Ascending aorta (tissue), 2 donors: ENCODE measurements around the gene KRT35. TPM values are rescaled to one million over a fixed set of nuclear protein-coding genes. Genes with fewer than 3 reads are reported as not detected.

Experiments
- DNase-seq, 2 donors: peaks; one replicate each; pipeline ENCODE4 v3.0.0-alpha.2; 2019; ENCODE audit warnings: low spot score in 2 of 2
- H3K27ac ChIP-seq, 2 donors: fragments of 200-600 bp; sonication (generic); one replicate each; pipeline ENCODE4 v1.5.1; 2016 to 2017; ENCODE audit warnings: mild to moderate bottlenecking in 1 of 2
- H3K27me3 ChIP-seq: fragments of 200-600 bp; sonication (generic); one replicate; pipeline ENCODE4 v1.5.1; 2017
- H3K36me3 ChIP-seq, 2 donors: fragments of 200-600 bp; sonication (generic); one replicate each; pipeline ENCODE4 v1.5.1; 2016
- H3K4me1 ChIP-seq, 2 donors: fragments of 200-600 bp; sonication (generic); one replicate each; pipeline ENCODE4 v1.5.1; 2016 to 2017; ENCODE audit warnings: mild to moderate bottlenecking in 1 of 2
- H3K4me3 ChIP-seq, 2 donors: fragments of 200-600 bp; sonication (generic); one replicate each; pipeline ENCODE4 v1.5.1; 2016 to 2017; ENCODE audit warnings: mild to moderate bottlenecking in 1 of 2
- H3K9me3 ChIP-seq, 2 donors: fragments of 200-600 bp; sonication (generic); one replicate each; pipeline ENCODE4 v1.5.1; 2016
- intact Hi-C: fragments of 100-400 bp; cut with DNase I; formaldehyde crosslinking; loops from one replicate; pipeline ENCODE4 v1.15.1; 2023
- total RNA-seq: library from RNA; depleted of rRNA; stranded (reverse); fragments of >200 nt; gene quantifications from one replicate; pipeline ENCODE4 v1.1.0, GENCODE V29; 2016
- TF ChIP-seq, protein P1 (sequence below), 3 experiments: fragments of 200-600 bp in 2 of 3; fragments of 450-650 bp in 1 of 3; sonication (generic) in 2 of 3; IDR thresholded peaks; one replicate each; pipeline ENCODE4 v1.5.1; 2016 to 2019; ENCODE audit warnings: antibody characterized with exemption in 3 of 3, mild to moderate bottlenecking in 1 of 3, moderate library complexity in 1 of 3

The KRT35 gene
- total RNA-seq, 1 donor from 2014 or later: not detected

DNA sequence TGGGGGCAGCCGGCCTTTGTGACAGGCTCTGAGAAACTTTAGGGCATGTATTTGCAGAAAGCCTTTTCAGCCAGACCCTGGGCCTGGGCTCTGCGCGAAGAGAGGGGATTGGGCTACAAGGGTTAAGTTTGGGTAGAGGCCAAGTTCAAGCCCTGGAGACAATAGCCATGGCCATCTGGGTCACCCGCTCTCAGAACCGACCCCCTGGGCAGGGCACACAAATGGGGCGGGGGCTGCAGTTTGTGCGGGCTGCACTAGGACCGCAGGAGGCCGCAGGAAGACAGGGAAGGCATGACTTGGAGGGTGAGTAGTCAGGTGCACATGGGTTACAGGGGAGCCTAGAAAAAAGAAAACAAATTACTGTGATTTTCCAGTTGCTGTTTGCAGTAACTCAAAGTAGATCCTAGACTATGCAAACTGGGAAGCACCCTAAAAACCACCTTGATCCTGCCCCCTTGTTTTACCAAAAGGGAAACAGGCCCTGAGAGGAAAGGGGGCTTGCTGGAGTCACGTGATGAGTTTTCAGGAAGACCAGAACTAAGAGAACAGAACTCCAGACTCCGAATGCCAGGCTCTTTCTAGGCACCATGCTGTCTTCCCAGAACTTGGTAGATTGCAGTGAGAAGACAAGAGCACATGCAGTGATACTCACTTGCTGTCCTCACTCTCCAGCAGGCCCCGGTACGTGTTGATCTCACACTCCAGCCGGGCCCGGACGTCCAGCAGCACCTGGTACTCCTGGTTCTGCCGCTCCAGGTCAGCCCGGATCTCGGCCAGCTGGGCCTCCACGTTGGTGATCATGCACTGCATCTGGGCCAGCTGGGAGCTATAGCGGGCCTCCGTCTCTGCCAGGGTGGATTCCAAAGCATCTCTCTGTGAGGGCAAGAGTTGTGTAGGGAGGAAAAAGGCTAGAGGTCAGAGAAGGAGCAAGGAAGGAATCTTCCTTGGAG is 3.8 kb downstream of the KRT35 start:
- no peaks in the 10 kb centered on the region for H3K9me3 ChIP-seq
- intact Hi-C loops: no loop called here
- H3K36me3 ChIP-seq: no peaks in the 10 kb centered on the region
- TF ChIP-seq, protein P1, sequence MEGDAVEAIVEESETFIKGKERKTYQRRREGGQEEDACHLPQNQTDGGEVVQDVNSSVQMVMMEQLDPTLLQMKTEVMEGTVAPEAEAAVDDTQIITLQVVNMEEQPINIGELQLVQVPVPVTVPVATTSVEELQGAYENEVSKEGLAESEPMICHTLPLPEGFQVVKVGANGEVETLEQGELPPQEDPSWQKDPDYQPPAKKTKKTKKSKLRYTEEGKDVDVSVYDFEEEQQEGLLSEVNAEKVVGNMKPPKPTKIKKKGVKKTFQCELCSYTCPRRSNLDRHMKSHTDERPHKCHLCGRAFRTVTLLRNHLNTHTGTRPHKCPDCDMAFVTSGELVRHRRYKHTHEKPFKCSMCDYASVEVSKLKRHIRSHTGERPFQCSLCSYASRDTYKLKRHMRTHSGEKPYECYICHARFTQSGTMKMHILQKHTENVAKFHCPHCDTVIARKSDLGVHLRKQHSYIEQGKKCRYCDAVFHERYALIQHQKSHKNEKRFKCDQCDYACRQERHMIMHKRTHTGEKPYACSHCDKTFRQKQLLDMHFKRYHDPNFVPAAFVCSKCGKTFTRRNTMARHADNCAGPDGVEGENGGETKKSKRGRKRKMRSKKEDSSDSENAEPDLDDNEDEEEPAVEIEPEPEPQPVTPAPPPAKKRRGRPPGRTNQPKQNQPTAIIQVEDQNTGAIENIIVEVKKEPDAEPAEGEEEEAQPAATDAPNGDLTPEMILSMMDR (IDR thresholded peaks at IDR 0.05): no peak
- no peaks in the 10 kb centered on the region for H3K27me3 ChIP-seq
- no peak overlapping the region for H3K27ac ChIP-seq
- no peak for DNase-seq
- H3K4me1 ChIP-seq: no peaks in the 10 kb centered on the region
- H3K4me3 ChIP-seq: no peak overlapping the region

DNA sequence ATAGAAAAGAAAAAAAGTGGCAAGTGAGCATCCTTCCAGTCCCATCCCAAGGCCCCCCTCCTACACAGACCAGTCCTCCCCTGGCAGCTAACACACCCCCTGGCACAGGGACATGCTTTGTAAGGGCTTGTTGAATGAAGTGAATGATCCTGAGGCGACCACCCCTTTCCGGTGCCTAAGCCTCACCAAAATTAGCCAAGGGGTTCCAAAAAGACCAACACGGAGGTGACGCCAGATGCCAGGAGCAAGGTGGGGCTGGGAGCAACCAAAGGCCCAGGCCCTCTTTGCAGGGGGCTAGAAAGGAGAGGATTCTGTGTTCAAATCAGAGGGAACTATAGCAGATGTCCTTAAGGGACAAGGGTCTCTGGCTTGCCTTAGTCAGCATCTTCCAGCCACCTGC is 5.5 kb downstream of the KRT35 start:
- Histone ChIP-seq H3K4me3 (no peak overlapping the region), H3K9me3 (no peaks in the 10 kb centered on the region), H3K36me3 (no peaks in the 10 kb centered on the region), H3K4me1 (no peaks in the 10 kb centered on the region), H3K27me3 (no peaks in the 10 kb centered on the region), H3K27ac (no peak overlapping the region)
- TF ChIP-seq, protein P1 (IDR thresholded peaks at IDR 0.05): no peak
- intact Hi-C loops: no loop called here
- DNase-seq: no peak

DNA sequence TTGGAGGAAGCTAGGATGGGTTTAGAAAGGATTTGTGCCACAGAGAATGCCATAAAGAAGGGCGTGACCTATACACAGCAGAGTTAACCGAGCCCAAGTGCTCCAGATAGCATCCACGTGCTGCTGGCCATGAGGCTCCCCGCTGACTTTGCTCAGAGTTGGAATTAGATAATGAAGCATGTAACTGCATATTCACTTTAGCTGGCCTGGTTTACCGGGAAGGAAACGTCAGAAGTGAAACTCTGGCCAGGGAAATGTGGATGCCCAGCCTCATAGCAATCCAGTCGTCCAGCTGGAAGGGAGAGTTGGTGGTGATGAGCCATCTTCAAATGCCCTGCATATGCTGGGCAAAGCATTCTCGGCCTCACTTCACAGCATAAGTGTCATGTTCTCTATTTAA is 6.1 kb downstream of the KRT35 start:
- Histone ChIP-seq H3K36me3 (no peaks in the 10 kb centered on the region), H3K27me3 (no peaks in the 10 kb centered on the region), H3K4me1 (no peaks in the 10 kb centered on the region), H3K4me3 (no peak overlapping the region), H3K27ac (no peak overlapping the region), H3K9me3 (no peaks in the 10 kb centered on the region)
- TF ChIP-seq, protein P1 (IDR thresholded peaks at IDR 0.05): no peak
- intact Hi-C loops: no loop called here
- DNase-seq: no peak

DNA sequence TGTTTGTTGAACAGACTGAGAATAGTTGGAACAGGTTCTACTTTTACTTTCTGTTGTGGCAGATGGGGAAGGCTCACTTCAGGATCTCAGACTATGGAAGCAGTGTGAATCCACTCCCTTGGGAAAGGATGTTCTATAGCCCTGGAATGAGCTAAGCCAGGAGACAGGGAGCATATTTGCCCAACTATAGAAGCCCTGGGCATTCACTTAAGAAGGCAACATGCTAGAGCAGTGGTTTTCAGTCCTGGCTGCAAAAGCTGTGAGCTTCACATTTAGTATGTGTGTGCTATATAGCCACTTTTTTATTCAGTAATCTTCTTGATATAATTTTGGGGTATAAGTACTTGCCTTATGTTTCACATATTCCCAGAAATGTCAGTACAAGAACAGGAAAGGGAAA is 12.6 kb downstream of the KRT35 start:
- TF ChIP-seq, protein P1 (IDR thresholded peaks at IDR 0.05): no peak
- no peaks in the 10 kb centered on the region for H3K36me3 ChIP-seq
- no peak overlapping the region for H3K4me3 ChIP-seq
- H3K27me3 ChIP-seq: no peaks in the 10 kb centered on the region
- no peak overlapping the region for H3K27ac ChIP-seq
- H3K4me1 ChIP-seq: no peaks in the 10 kb centered on the region
- no peaks in the 10 kb centered on the region for H3K9me3 ChIP-seq
- no peak for DNase-seq
- intact Hi-C loops: no loop called here

DNA sequence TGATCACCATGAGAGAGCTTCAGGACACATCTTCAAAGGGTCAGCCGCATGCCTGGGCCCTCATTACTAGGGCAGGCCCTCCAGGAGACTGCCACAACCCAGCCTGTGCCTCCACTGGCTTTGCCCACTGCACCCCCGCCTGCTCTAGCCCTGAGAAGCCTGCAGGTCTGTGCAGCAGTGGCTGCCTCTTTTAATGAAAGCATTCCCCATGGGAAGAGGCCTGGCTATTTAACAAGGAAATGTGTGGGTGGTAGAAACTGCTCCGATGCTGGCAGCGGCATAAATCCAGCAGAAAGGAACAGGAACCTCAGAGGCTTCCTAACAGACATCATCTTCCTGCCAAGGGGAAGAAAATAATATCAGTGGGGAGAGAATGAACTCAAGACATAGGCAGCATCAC is 13.4 kb downstream of the KRT35 start:
- no peak overlapping the region for H3K27ac ChIP-seq
- no peaks in the 10 kb centered on the region for H3K36me3 ChIP-seq
- DNase-seq: no peak
- H3K4me1 ChIP-seq: no peaks in the 10 kb centered on the region
- intact Hi-C loops: no loop called here
- no peaks in the 10 kb centered on the region for H3K27me3 ChIP-seq
- no peaks in the 10 kb centered on the region for H3K9me3 ChIP-seq
- TF ChIP-seq, protein P1 (IDR thresholded peaks at IDR 0.05): no peak
- H3K4me3 ChIP-seq: no peak overlapping the region
